DND-41 (cell line): ENCODE measurements around the gene ATXN1L.

Experiments
- ATAC-seq: fragments of 200-7000 bp; cut with Tn5 transposase; 3 replicates; pipeline ENCODE4 v1.9.1; 2021; ENCODE audit warnings: low read depth; ENCODE audit not compliant: insufficient read depth
- DNase-seq: peaks from one replicate; pipeline ENCODE4 v3.0.0-alpha.2; 2020
- H2AFZ ChIP-seq: 2 replicates; pipeline ENCODE4 v1.6.0; 2012; ENCODE audit warnings: low read depth, low read length
- H3K27ac ChIP-seq: 2 replicates; pipeline ENCODE4 v1.5.1; 2012; ENCODE audit warnings: low read length, inconsistent platforms
- H3K27me3 ChIP-seq: fragments of 200-600 bp; sonication (generic); 2 replicates; pipeline ENCODE4 v1.6.0; 2012; ENCODE audit warnings: low read length, mild to moderate bottlenecking, inconsistent platforms; ENCODE audit not compliant: insufficient read depth, poor library complexity
- H3K36me3 ChIP-seq: 2 replicates; pipeline ENCODE4 v1.5.1; 2012; ENCODE audit warnings: low read length, inconsistent platforms; ENCODE audit not compliant: insufficient read depth
- H3K4me1 ChIP-seq: 2 replicates; pipeline ENCODE4 v1.5.1; 2012; ENCODE audit warnings: mild to moderate bottlenecking, low read length; ENCODE audit not compliant: insufficient read depth
- H3K4me2 ChIP-seq: 2 replicates; pipeline ENCODE4 v1.6.0; 2012; ENCODE audit warnings: mild to moderate bottlenecking, moderate library complexity, low read length, inconsistent platforms; ENCODE audit not compliant: insufficient read depth
- H3K4me3 ChIP-seq, 2 experiments: fragments of 200-600 bp in 1 of 2; shearing (Covaris generic) in 1 of 2; 2 replicates each; pipeline ENCODE4 v1.5.1; 2012 to 2016; ENCODE audit warnings: inconsistent platforms in 2 of 2, low read length in 2 of 2, mild to moderate bottlenecking in 2 of 2, low read depth in 1 of 2, moderate library complexity in 1 of 2
- H3K79me2 ChIP-seq: 2 replicates; pipeline ENCODE4 v1.6.0; 2012; ENCODE audit warnings: low read length, inconsistent platforms; ENCODE audit not compliant: insufficient read depth
- H3K9ac ChIP-seq: 2 replicates; pipeline ENCODE4 v1.6.0; 2012; ENCODE audit warnings: low read depth, mild to moderate bottlenecking, inconsistent platforms, low read length, moderate library complexity
- H3K9me3 ChIP-seq: 2 replicates; pipeline ENCODE4 v1.5.1; 2012; ENCODE audit warnings: low read length, moderate library complexity, mild to moderate bottlenecking, inconsistent platforms; ENCODE audit not compliant: insufficient read depth, severe bottlenecking
- H4K20me1 ChIP-seq: 2 replicates; pipeline ENCODE4 v1.6.0; 2012; ENCODE audit warnings: low read length; ENCODE audit not compliant: insufficient read depth
- CTCF ChIP-seq: IDR thresholded peaks from 2 replicates; pipeline ENCODE4 v1.5.1; 2012; ENCODE audit warnings: borderline replicate concordance, low read length, moderate library complexity, mild to moderate bottlenecking; ENCODE audit not compliant: poor library complexity, severe bottlenecking; ENCODE audit errors: extremely low read depth
- EZH2 ChIP-seq: IDR thresholded peaks from 3 replicates; pipeline ENCODE4 v1.6.1; 2012; ENCODE audit warnings: borderline replicate concordance, low read depth, mild to moderate bottlenecking, moderate library complexity, low read length, inconsistent platforms; ENCODE audit not compliant: severe bottlenecking

Gene ATXN1L

GRCh38 chr16:71894921-71895678 is 49.3 kb downstream of the ATXN1L start, which contains the start of gene IST1:
IST1 (plus strand) TSS chr16:71895531; CDS start chr16:71915641, 20,110 bp downstream.
- peaks cover 3% of the 10 kb centered on the region for H3K36me3 ChIP-seq
- peak; percentile 91 for ATAC-seq
- H3K9ac ChIP-seq, result peak within 1 kb of the TSS; percentile 84
- no peaks in the 10 kb centered on the region for H3K9me3 ChIP-seq
- peaks cover 29% of the 10 kb centered on the region for H3K4me1 ChIP-seq
- peaks cover 54% of the 10 kb centered on the region for H3K79me2 ChIP-seq
- peak; percentile 98 for DNase-seq
- H3K27ac ChIP-seq, result peak within 1 kb of the TSS; percentile 79
- peak within 1 kb of the TSS; percentile 91 for H3K4me2 ChIP-seq
- peak within 1 kb of the TSS; percentile 70 to 78 for H3K4me3 ChIP-seq
- H3K27me3 ChIP-seq, result no peaks in the 10 kb centered on the region
- peaks cover 30% of the 10 kb centered on the region for H4K20me1 ChIP-seq
- TF ChIP-seq EZH2, result no peak
- TF ChIP-seq CTCF, result no peak
- H2AFZ ChIP-seq, result peak within 1 kb of the TSS; percentile 88

GRCh38 chr16:71895679-71896365 is 50.0 kb downstream of the ATXN1L start:
- DNase-seq, result peak; percentile 50
- peaks cover 37% of the 10 kb centered on the region for H4K20me1 ChIP-seq
- H2AFZ ChIP-seq, result peak overlapping the region; percentile 85
- no peak for TF ChIP-seq EZH2
- TF ChIP-seq CTCF, result no peak
- peaks cover 61% of the 10 kb centered on the region for H3K79me2 ChIP-seq
- ATAC-seq, result peak; percentile 17
- no peaks in the 10 kb centered on the region for H3K9me3 ChIP-seq
- H3K4me1 ChIP-seq, result peaks cover 34% of the 10 kb centered on the region
- H3K4me3 ChIP-seq, result peak overlapping the region; percentile 70 to 78
- peak overlapping the region; percentile 79 for H3K27ac ChIP-seq
- no peaks in the 10 kb centered on the region for H3K27me3 ChIP-seq
- H3K4me2 ChIP-seq, result peak overlapping the region; percentile 91
- peaks cover 3% of the 10 kb centered on the region for H3K36me3 ChIP-seq
- peak overlapping the region; percentile 84 for H3K9ac ChIP-seq

GRCh38 chr16:71896764-71897368 is 51.1 kb downstream of the ATXN1L start:
- H3K9ac ChIP-seq, result peak overlapping the region; percentile 84
- peak overlapping the region; percentile 91 for H3K4me2 ChIP-seq
- ATAC-seq (no peak), DNase-seq (no peak)
- peaks cover 34% of the 10 kb centered on the region for H3K4me1 ChIP-seq
- H3K9me3 ChIP-seq, result no peaks in the 10 kb centered on the region
- H3K4me3 ChIP-seq, result peak overlapping the region; percentile 70 to 78; a peak in 3 of 4 replicates
- peaks cover 71% of the 10 kb centered on the region for H3K79me2 ChIP-seq
- TF ChIP-seq CTCF (no peak), EZH2 (no peak)
- no peak overlapping the region for H2AFZ ChIP-seq
- H3K36me3 ChIP-seq, result peaks cover 3% of the 10 kb centered on the region
- H3K27me3 ChIP-seq, result no peaks in the 10 kb centered on the region
- H4K20me1 ChIP-seq, result peaks cover 46% of the 10 kb centered on the region
- H3K27ac ChIP-seq, result 0 out of 2 replicates have a peak overlapping the region, but pooled peaks have one; percentile 21
